IgD-negative memory B cell (primary cell): Measurements from ENCODE around the gene MVD. TPM values are rescaled to one million over a fixed set of nuclear protein-coding genes. Genes with fewer than 3 reads are reported as not detected.

ENCODE experiments used
- H3K27ac Mint-ChIP-seq, 3 donors: one replicate each; pipeline ENCODE4 v1.8.0; 2020 to 2022; ENCODE audit warnings: mild to moderate bottlenecking in 3 of 3, mixed read lengths in 3 of 3, moderate library complexity in 1 of 3
- H3K27me3 Mint-ChIP-seq: one replicate; pipeline ENCODE4 v1.8.0; 2021; ENCODE audit warnings: mixed read lengths
- H3K36me3 Mint-ChIP-seq: one replicate; pipeline ENCODE4 v1.8.0; 2020; ENCODE audit warnings: mild to moderate bottlenecking, mixed read lengths
- H3K4me1 Mint-ChIP-seq, 3 donors: one replicate each; pipeline ENCODE4 v1.8.0; 2020 to 2022; ENCODE audit warnings: mixed read lengths in 3 of 3, mild to moderate bottlenecking in 1 of 3
- H3K4me3 Mint-ChIP-seq, 4 donors: one replicate each; pipeline ENCODE4 v1.8.0; 2020 to 2022; ENCODE audit warnings: mild to moderate bottlenecking in 4 of 4, mixed read lengths in 4 of 4, moderate library complexity in 3 of 4
- H3K9me3 Mint-ChIP-seq, 3 donors: one replicate each; pipeline ENCODE4 v1.8.0; 2020 to 2021; ENCODE audit warnings: mixed read lengths in 3 of 3, mild to moderate bottlenecking in 1 of 3
- polyA plus RNA-seq: library from polyadenylated mRNA; unstranded; fragments of 300-500 nt; fragmentation: Illumina TruSeq; gene quantifications from one replicate; pipeline ENCODE4 v1.2.3, GENCODE V29; 2021

The MVD gene
- polyA plus RNA-seq, 1 donor from 2014 or later, result 26.0 TPM

DNA sequence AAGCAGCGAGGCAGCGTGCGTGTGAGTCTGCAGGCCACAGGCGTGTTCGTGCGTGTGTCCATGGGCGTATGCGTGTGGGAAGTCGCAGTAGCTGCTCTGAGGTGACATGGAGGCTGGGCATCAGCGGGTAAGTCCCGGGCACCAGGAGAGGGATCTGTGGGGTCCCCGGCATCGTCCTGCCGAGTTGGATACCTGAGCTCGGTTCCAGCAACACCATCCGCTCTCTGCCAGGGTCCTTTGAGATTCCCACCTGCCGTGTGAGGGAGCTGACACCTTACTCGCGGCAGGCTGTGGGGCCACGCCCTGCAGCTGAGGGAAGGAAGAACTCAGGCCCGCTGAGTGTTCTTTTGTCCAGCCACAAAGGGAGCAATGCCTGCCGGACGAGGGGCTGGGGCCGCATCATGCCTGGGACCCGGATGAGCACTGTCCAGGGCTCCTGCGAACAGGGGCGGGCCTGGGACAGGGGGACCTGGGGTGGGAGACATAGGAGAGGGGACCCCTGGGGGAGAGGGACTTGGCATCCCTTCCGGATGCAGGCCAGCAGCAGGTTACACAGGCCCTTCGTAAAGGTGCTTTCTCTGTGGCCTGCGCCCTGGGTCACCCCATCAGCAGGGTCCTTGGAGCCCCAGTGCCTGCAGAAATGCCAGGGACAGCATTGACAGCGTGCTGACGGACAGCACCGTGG lies 28.4 kb upstream of the MVD start:
- Mint-ChIP-seq H3K4me3 (peak overlapping the region in 3 of 4 donors; percentile 57 to 89 (median 75)), H3K4me1 (peaks cover 10 to 19% (median 13%) of the 10 kb centered on the region in 3 donors), H3K27ac (peak overlapping the region in 1 of 3 donors; percentile 73), H3K36me3 (no peaks in the 10 kb centered on the region), H3K27me3 (no peaks in the 10 kb centered on the region), H3K9me3 (no peaks in the 10 kb centered on the region)

DNA sequence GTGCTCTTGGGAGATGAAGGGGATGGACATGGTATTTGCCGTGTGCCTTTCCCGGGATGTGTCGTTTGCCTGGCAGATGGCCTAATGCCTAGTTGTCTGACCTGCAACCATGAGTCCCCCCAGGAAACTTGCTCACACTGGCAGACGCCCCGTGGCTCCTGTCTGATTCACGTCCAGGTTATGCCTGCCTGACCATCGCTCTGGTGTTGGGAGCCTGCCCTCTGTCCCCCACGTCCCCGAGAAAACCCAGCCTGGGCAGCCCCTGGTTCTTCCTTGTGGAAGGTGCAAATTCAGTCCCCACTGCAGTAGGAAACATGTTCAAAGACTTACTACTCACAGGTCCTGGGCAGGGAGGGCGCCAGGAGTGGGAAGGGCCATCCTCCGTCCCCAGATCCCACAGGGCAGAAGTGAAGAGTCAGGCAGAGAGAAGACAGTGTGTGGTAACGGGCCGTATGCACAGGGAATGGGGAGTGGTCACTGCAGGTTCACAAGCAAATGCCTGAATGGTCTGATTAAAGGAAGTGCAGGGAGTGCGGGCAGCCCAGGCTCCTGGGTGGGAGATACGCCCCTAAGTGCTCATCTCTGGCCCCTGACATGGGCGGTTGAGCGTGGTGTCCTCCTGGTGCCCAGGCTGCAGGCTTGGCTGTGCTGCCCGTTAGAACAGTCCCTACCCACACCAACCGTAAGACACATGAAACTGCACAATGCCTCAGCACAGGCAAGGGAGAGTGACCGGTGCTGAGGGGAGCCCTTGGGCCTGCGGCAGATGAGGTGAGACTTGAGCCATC lies 27.6 kb upstream of the MVD start:
- H3K4me3 Mint-ChIP-seq, result peak overlapping the region in 1 of 4 donors; percentile 89
- H3K27ac Mint-ChIP-seq, result no peak overlapping the region
- H3K36me3 Mint-ChIP-seq, result no peaks in the 10 kb centered on the region
- H3K27me3 Mint-ChIP-seq, result no peaks in the 10 kb centered on the region
- H3K4me1 Mint-ChIP-seq, result peaks cover 10 to 19% (median 13%) of the 10 kb centered on the region in 3 donors
- no peaks in the 10 kb centered on the region for H3K9me3 Mint-ChIP-seq

GRCh38 chr16:88688013-88688778 lies 25.3 kb upstream of the MVD start:
- H3K4me3 Mint-ChIP-seq, result peak overlapping the region in 2 of 4 donors; percentile 12 to 28
- H3K4me1 Mint-ChIP-seq, result peaks cover 25 to 30% (median 25%) of the 10 kb centered on the region in 3 donors
- no peaks in the 10 kb centered on the region for H3K36me3 Mint-ChIP-seq
- peak overlapping the region in 1 of 3 donors; percentile 23 for H3K27ac Mint-ChIP-seq
- no peaks in the 10 kb centered on the region for H3K27me3 Mint-ChIP-seq
- no peaks in the 10 kb centered on the region for H3K9me3 Mint-ChIP-seq

DNA sequence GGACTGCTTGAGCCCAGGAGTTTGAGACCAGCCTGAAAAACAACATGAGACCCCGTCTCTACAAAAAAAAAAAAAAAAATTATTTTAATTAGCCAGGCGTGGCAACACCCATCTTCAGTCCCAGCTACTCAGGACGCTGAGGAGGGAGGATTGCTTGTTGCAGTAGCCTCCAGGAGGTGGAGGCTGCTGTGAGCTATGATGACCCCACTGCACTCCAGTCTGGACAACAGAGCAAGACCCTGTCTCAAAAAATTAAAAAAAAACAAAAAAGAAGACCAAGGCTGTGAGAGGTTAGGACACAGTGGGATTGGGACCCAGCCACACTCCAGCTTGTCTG lies 24.8 kb upstream of the MVD start:
- Mint-ChIP-seq H3K9me3 (no peaks in the 10 kb centered on the region), H3K36me3 (no peaks in the 10 kb centered on the region), H3K4me1 (peaks cover 23 to 27% (median 25%) of the 10 kb centered on the region in 3 donors), H3K27me3 (no peaks in the 10 kb centered on the region), H3K4me3 (peak overlapping the region in 1 of 4 donors; percentile 90), H3K27ac (no peak overlapping the region)

DNA sequence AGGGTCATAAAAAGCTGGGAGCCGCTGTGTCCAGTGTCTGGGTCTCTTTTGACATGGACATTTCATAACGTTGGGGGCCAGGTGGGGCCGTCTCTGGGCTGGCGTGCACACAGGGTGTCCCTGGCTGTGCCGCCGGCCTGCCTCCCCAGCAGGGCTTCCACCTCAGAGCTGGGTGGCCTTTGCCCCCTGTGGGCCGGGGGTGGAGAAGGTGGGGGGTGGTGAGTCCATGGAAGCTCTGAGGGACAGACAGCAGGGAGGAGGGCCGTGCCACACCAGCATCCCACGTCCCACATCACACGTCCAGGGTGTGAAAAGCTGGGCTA lies 24.3 kb upstream of the MVD start:
- H3K27ac Mint-ChIP-seq, result no peak overlapping the region

DNA sequence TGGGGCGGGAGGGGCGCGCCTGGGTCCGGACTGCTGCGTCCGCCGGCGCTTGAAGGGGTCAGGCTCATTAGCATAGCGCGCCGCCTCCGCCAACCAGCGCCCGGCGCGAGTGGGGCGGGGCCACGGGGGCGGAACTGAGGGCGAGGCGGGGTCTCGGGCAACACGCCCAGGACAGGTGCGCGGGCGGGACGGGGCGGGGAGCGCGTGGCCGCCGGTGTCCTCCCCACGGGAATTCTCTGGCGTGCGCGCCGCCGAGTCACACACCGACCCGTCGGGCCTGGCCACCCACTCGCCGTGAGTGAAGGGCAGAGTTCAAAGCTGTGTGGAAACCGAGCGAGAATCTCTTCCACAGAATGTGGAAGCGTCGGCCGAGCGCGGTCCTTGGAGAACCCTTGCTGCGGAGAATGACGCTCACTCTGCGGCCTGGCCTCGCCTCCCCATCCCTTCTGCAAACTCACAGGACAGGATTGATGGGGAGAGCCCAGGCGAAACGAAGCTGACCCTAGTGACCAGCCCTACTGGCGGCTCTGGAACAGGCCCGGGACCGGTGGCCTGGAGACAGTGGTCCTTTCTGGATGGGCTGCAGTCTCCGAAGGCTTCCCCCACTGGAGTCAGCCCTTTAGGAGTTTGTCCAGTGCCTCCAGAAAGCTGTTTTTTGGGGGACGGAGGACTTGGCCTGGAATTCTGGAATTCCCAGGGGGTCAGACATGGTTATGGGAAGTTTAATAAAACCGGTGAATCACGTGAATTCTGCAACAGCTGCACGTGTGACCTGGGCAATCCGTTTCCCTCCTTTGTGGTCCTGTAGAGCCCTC lies 23.8 kb upstream of the MVD start, which contains the start of gene SNAI3:
Gene SNAI3 (minus strand): TSS at position 69 of the 815 bp plus-strand sequence. CDS start 101 bp downstream, outside the sequence.
- peak within 1 kb of the TSS; percentile 80 to 94 (median 90) for H3K4me3 Mint-ChIP-seq
- no peaks in the 10 kb centered on the region for H3K9me3 Mint-ChIP-seq
- no peaks in the 10 kb centered on the region for H3K27me3 Mint-ChIP-seq
- H3K4me1 Mint-ChIP-seq, result peaks cover 27 to 31% (median 28%) of the 10 kb centered on the region in 3 donors
- no peaks in the 10 kb centered on the region for H3K36me3 Mint-ChIP-seq
- peak within 1 kb of the TSS in 1 of 3 donors; percentile 82 for H3K27ac Mint-ChIP-seq

More for the DNA sequence above, 24.3 kb upstream of the MVD start:
- no peaks in the 10 kb centered on the region for H3K9me3 Mint-ChIP-seq
- H3K4me1 Mint-ChIP-seq, result peaks cover 26 to 30% (median 28%) of the 10 kb centered on the region in 3 donors
- no peaks in the 10 kb centered on the region for H3K27me3 Mint-ChIP-seq
- H3K36me3 Mint-ChIP-seq, result no peaks in the 10 kb centered on the region
- H3K4me3 Mint-ChIP-seq, result peak overlapping the region in 2 of 4 donors; percentile 39 to 90

GRCh38 chr16:88686062-88686438 lies 23.2 kb upstream of the MVD start:
- Mint-ChIP-seq H3K9me3 (no peaks in the 10 kb centered on the region), H3K36me3 (no peaks in the 10 kb centered on the region), H3K27me3 (no peaks in the 10 kb centered on the region), H3K27ac (peak overlapping the region in 1 of 3 donors; percentile 39), H3K4me3 (peak overlapping the region; percentile 80 to 94 (median 90)), H3K4me1 (peaks cover 29 to 34% (median 31%) of the 10 kb centered on the region in 3 donors)

DNA sequence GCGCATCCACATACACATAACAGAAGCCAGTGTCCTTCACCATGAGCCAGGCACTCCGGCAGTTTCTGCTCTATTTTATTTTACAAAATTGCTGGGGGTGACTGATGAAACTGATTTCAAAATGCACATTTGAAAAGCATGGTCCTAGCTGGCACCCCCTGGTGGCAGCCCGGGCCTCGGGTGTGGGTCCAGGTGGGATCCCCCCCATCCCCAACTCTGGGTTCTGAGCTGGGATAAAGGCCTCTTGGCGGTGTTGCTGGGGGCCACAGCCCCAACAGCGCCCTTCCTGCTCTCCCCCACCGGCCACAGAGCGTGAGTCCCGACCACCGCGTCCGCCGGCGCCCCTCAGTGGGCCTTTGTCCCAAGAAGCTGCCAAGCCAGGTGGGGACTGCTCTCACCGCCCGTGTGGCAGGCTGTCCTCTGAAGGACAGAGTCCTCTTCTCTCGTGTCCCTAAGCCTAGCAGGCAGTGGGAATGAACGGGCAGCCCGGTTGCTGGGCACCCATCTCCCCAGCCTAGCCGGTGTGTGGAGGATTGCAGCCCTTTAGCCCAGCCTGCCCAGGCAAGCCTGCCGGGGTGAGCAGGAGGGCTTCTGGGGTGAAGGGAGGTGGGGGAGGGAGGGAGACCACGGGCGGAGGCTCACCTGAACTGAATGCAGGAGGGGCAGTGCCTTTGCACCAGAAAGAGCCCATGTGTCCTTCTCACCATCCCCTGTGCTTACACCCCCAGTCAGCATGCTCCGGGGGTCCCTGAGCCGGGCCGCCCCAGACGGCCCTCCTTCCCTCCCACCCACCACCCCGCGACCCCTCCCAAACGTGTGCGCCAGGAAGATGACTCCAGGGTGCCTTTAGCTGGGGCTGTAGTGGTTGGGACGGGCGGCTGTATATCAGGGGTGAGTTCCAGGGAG lies 22.5 kb upstream of the MVD start:
- Mint-ChIP-seq H3K4me3 (peak overlapping the region; percentile 80 to 94 (median 90)), H3K36me3 (no peaks in the 10 kb centered on the region), H3K27me3 (no peaks in the 10 kb centered on the region), H3K27ac (peak overlapping the region in 2 of 3 donors; percentile 23 to 82), H3K9me3 (no peaks in the 10 kb centered on the region), H3K4me1 (peaks cover 29 to 38% (median 31%) of the 10 kb centered on the region in 3 donors)

- Mint-ChIP-seq H3K9me3 (no peaks in the 10 kb centered on the region), H3K27ac (peak overlapping the region in 2 of 3 donors; percentile 82 to 88), H3K27me3 (no peaks in the 10 kb centered on the region), H3K4me3 (peak overlapping the region; percentile 80 to 94 (median 90)), H3K4me1 (peaks cover 26 to 38% (median 31%) of the 10 kb centered on the region in 3 donors), H3K36me3 (no peaks in the 10 kb centered on the region)
Observed at GRCh38 chr16:88684569-88685155, 21.8 kb upstream of the MVD start.

- peaks cover 24 to 38% (median 31%) of the 10 kb centered on the region in 3 donors for H3K4me1 Mint-ChIP-seq
- no peaks in the 10 kb centered on the region for H3K36me3 Mint-ChIP-seq
- H3K9me3 Mint-ChIP-seq, result no peaks in the 10 kb centered on the region
- peak overlapping the region; percentile 93 to 98 (median 93) for H3K27ac Mint-ChIP-seq
- no peaks in the 10 kb centered on the region for H3K27me3 Mint-ChIP-seq
- H3K4me3 Mint-ChIP-seq, result peak overlapping the region; percentile 81 to 98 (median 92)
Observed at GRCh38 chr16:88681709-88682451, 19.0 kb upstream of the MVD start.

DNA sequence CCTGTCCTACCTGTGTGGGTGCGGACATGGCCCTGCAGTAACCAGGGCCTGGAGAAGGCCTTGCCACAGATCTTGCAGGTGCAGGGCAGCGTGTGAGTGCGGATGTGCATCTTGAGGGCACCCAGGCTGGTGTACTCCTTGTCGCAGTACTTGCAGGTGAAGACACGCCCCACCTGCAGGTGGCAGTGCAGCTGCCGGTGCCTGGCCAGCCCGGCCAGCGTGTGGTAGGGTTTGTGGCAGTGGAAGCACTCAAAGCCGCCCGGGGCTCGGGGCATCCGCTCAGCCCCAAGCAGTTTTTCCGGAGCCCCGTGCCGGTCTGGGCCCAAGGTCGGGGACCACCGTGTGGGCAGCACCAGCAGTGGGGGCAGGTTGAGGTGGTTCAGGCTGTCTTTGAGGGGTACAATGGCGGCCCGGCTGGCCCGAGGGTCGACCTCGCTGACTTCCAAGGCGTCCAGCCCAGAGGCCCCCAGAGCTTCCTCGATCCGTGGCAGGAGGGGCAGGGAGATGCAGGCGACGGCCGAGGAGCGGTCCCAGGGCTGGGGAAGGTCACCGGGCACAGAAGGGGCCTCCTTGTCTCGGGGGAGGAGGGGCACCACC lies 18.3 kb upstream of the MVD start:
- Mint-ChIP-seq H3K9me3 (no peaks in the 10 kb centered on the region), H3K4me1 (peaks cover 24 to 38% (median 31%) of the 10 kb centered on the region in 3 donors), H3K27me3 (no peaks in the 10 kb centered on the region), H3K27ac (peak overlapping the region; percentile 93 to 98 (median 93)), H3K4me3 (peak overlapping the region; percentile 81 to 98 (median 92)), H3K36me3 (no peaks in the 10 kb centered on the region)

DNA sequence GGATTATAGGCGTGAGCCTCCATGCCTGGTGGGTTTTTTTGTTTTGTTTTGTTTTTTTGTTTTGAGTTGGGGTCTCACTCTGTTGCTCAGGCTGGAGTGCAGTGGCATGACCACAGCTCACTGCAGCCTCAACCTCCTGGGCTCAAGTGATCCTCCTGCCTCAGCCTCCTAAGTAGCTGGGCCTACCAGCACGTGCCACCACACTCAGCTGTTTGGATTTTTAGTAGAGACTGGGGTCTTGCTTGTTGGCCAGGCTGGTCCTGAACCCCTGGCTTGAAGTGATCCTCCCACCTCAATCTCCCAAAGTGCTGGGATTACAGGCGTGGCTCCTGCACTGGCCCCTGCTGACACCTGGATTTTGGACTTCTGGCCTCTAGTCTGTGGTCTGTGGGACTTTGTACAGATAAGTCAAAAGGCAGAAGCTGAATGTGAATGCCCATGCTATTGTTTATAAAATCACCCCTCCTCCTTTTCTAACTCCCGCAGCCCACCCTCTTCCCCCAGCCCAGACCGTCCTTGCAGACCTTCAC lies 17.7 kb upstream of the MVD start:
- Mint-ChIP-seq H3K36me3 (no peaks in the 10 kb centered on the region), H3K27me3 (no peaks in the 10 kb centered on the region), H3K9me3 (no peaks in the 10 kb centered on the region), H3K27ac (peak overlapping the region; percentile 93 to 98 (median 93)), H3K4me1 (peaks cover 24 to 38% (median 31%) of the 10 kb centered on the region in 3 donors), H3K4me3 (peak overlapping the region; percentile 81 to 98 (median 92))
